ENCODE data around the gene NOL3. TPM values are rescaled to one million over a fixed set of nuclear protein-coding genes. Genes with fewer than 3 reads are reported as not detected.

NOL3 gene
- total and polyA plus RNA-seq, 2 of the 13 experiments (the other 11 are each of a cell fraction or from before 2014, with no cell fraction given) = 5.7 to 20.5 TPM

GRCh38 chr16:67184453-67184994 is 14.2 kb downstream of the NOL3 start (continued):
- no peak for TF ChIP-seq PBX2 (CRISPR knock-in tag; IDR thresholded peaks at IDR 0.05)
- no peak for TF ChIP-seq ZNF501 (CRISPR knock-in tag; IDR thresholded peaks at IDR 0.05)
- no peak for TF ChIP-seq MBD4 (IDR thresholded peaks at IDR 0.05; ENCODE audit: borderline replicate concordance, low read length)
- no peak for TF ChIP-seq JARID2 (CRISPR knock-in tag; IDR thresholded peaks at IDR 0.05; ENCODE audit: insufficient replicate concordance)
- no peak for TF ChIP-seq ATF4 (CRISPR knock-in tag; IDR thresholded peaks at IDR 0.05)
- TF ChIP-seq ZNF646 (CRISPR knock-in tag; IDR thresholded peaks at IDR 0.05) = no peak
- no peak for TF ChIP-seq PHF8 (CRISPR knock-in tag; IDR thresholded peaks at IDR 0.05)
- peak; percentile 6; the same call in 1 of the 2 replicates for TF ChIP-seq RERE (CRISPR knock-in tag; IDR thresholded peaks at IDR 0.05; ENCODE audit: low read depth)
